Activated naive CD4-positive, alpha-beta T cell treated with anti-CD3 and anti-CD28 coated beads, Interleukin-2, amount 10 ng/mL, durations not matched to agents 7 days and 5 days (primary cell): Measurements from ENCODE around the gene ABCA4.

ENCODE experiments used
- CTCF ChIA-PET: fragments of 350-600 bp; sonication (Branson Sonifier 250); formaldehyde crosslinking; loops from one replicate; lab custom pipeline; 2021; ENCODE audit warnings: antibody characterized with exemption; lab: Charles Lee
- DNase-seq: peaks from one replicate; pipeline ENCODE4 v3.0.0-alpha.2; 2020
- H3K27ac Mint-ChIP-seq: one replicate; pipeline ENCODE4 v1.8.0; 2021; ENCODE audit warnings: mild to moderate bottlenecking, moderate library complexity, mixed read lengths
- H3K27me3 Mint-ChIP-seq: one replicate; pipeline ENCODE4 v1.8.0; 2021; ENCODE audit warnings: mild to moderate bottlenecking, mixed read lengths
- H3K36me3 Mint-ChIP-seq: one replicate; pipeline ENCODE4 v1.8.0; 2021; ENCODE audit warnings: mixed read lengths
- H3K4me1 Mint-ChIP-seq: one replicate; pipeline ENCODE4 v1.8.0; 2021; ENCODE audit warnings: mixed read lengths
- H3K4me3 Mint-ChIP-seq: one replicate; pipeline ENCODE4 v1.8.0; 2021; ENCODE audit warnings: mild to moderate bottlenecking, moderate library complexity, mixed read lengths
- H3K9me3 Mint-ChIP-seq: one replicate; pipeline ENCODE4 v1.8.0; 2021; ENCODE audit warnings: mixed read lengths

Gene ABCA4

DNA sequence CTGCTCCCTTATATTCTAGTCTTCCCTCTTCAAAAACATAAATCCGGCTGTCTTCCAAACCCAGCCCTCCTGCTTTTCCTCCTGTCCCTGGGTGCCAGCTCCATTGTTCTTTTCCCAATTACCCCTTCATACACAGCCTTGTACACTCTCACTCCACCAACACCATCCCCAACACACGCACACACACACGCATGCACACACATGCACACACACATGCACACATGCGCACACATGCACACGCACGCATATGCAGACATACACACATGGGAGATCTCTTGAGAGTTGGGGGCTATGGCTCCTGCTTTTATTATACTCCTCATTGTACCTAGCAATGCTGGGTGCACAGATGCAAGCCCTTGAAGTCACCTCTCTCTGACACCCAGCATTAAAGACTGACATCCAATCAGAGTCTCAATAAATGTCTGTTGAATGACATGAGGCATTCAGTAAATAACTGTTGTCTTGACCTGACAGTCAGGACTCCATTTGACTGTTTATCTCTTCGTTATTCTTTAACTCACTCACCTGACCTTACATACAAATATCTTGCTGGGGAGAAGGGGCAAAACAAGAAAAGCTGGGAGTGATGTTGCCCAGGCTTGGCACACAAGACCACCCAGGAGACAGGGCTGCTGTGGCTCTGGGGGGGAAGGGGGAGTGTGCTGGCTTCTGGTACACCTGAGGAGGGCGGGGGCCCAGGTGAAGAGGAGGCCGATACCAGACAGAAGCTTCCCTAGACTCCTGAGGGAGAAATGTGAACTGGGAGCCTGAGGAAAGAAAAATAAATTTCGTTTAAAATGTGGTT lies 16.0 kb downstream of the ABCA4 start:
- Mint-ChIP-seq H3K36me3 (no peaks in the 10 kb centered on the region), H3K4me3 (no peak overlapping the region), H3K27ac (no peak overlapping the region), H3K4me1 (peaks cover 9% of the 10 kb centered on the region), H3K27me3 (peaks cover 67% of the 10 kb centered on the region), H3K9me3 (no peaks in the 10 kb centered on the region)
- CTCF ChIA-PET = no interaction called here
- no peak for DNase-seq

DNA sequence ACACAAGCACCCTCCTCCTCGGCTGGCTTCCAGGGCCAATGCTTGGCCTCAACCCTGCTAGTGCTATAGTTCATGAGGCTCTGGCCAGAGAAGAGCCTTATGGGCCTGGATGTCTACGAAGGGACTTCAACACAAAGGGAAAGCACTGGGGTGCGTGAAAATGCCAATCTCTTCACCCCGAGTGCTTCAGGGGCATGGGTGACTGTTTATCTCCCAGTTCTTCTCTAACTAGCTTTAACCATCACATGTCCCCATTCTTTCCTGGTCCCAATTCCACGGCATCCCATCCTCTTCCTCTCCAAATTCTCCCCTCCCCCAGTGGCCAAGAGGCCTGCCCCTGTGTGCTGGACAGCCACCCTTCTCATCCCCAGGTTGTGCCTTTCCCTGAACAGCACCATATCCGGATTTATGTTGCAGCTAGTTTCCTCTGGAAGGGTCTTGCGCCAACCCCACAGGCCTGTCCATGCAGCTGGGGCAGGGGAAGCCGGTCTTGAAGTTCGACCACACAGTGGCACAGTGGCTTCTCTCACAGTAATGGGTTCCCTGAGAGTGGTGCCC lies 16.7 kb downstream of the ABCA4 start:
- CTCF ChIA-PET = no interaction called here
- DNase-seq = no peak

DNA sequence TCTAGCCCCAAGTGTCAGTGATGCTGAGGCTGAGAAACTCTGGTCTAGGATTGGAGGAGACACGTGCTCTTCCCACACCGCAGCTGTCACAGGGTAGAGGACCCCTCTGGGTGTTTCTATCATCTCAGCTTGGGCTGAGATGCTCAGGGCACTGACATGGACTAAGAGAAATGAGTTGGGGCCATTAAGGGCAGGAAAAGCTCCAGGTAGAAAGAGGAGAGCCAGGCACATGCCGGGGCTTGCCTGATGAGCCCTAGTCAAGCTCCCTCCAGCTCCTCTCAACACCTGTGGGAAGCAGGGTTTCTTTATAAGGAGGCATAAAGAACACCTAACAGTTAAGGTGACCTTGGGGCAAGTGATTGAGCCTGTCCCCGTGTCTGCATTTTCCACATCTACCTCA lies 17.3 kb downstream of the ABCA4 start:
- no peaks in the 10 kb centered on the region for H3K9me3 Mint-ChIP-seq
- H3K36me3 Mint-ChIP-seq = no peaks in the 10 kb centered on the region
- DNase-seq = no peak
- CTCF ChIA-PET = no interaction called here
- H3K4me1 Mint-ChIP-seq = peaks cover 9% of the 10 kb centered on the region
- peaks cover 63% of the 10 kb centered on the region for H3K27me3 Mint-ChIP-seq
- no peak overlapping the region for H3K27ac Mint-ChIP-seq
- H3K4me3 Mint-ChIP-seq = no peak overlapping the region

More for the DNA sequence above, 16.7 kb downstream of the ABCA4 start:
- H3K9me3 Mint-ChIP-seq = no peaks in the 10 kb centered on the region
- H3K36me3 Mint-ChIP-seq = no peaks in the 10 kb centered on the region
- H3K27me3 Mint-ChIP-seq = peaks cover 64% of the 10 kb centered on the region
- H3K4me1 Mint-ChIP-seq = peaks cover 9% of the 10 kb centered on the region
- no peak overlapping the region for H3K4me3 Mint-ChIP-seq
- no peak overlapping the region for H3K27ac Mint-ChIP-seq

GRCh38 chr1:94101613-94102525 lies 19.1 kb downstream of the ABCA4 start:
- no peaks in the 10 kb centered on the region for H3K36me3 Mint-ChIP-seq
- peaks cover 54% of the 10 kb centered on the region for H3K27me3 Mint-ChIP-seq
- no peak overlapping the region for H3K27ac Mint-ChIP-seq
- no peaks in the 10 kb centered on the region for H3K9me3 Mint-ChIP-seq
- CTCF ChIA-PET = no interaction called here
- peaks cover 9% of the 10 kb centered on the region for H3K4me1 Mint-ChIP-seq
- DNase-seq = no peak
- no peak overlapping the region for H3K4me3 Mint-ChIP-seq

- H3K27ac Mint-ChIP-seq = no peak overlapping the region
- no peak overlapping the region for H3K4me3 Mint-ChIP-seq
- CTCF ChIA-PET = no interaction called here
Measured at GRCh38 chr1:94100785-94101612, 19.9 kb downstream of the ABCA4 start.

DNA sequence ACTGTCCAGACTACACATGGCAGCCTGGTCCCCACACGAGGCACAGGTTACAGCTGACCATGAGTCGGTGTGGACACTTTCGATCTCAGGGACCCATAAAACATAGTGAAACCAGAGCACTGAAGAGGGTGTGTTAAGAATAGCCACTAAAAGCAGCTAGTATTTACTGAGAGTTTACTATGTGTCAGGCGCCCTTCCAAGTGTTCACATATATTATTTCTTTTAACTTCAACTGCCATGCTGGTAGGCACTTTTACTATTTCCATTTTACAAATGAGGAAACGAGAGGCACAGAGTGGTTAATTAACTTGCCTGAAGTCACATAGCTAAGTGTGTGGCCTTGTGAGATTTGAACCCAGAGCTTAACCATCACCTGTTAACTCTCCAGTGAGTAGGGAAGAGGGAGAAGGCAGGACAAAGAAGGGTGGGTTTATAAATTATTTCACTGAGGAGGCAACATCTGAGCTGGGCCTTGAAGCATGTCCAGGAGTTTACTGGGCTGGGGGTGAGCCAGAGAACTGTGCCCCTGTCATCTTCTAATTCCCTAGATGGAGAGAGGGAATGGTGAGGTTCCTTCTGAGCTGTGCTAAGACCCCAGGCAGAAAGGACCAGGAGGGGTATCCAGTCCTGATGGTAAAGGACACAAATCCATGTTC lies 20.7 kb downstream of the ABCA4 start:
- peaks cover 40% of the 10 kb centered on the region for H3K27me3 Mint-ChIP-seq
- DNase-seq = no peak
- no peak overlapping the region for H3K27ac Mint-ChIP-seq

More at GRCh38 chr1:94100785-94101612, 19.9 kb downstream of the ABCA4 start:
- peaks cover 4% of the 10 kb centered on the region for H3K4me1 Mint-ChIP-seq
- peaks cover 45% of the 10 kb centered on the region for H3K27me3 Mint-ChIP-seq
- no peak for DNase-seq
- no peaks in the 10 kb centered on the region for H3K36me3 Mint-ChIP-seq
- no peaks in the 10 kb centered on the region for H3K9me3 Mint-ChIP-seq

GRCh38 chr1:94099303-94099702 lies 21.6 kb downstream of the ABCA4 start:
- Mint-ChIP-seq H3K27me3 (peaks cover 30% of the 10 kb centered on the region), H3K4me1 (peaks cover 3% of the 10 kb centered on the region), H3K9me3 (no peaks in the 10 kb centered on the region), H3K36me3 (no peaks in the 10 kb centered on the region), H3K4me3 (no peak overlapping the region), H3K27ac (no peak overlapping the region)
- no peak for DNase-seq
- CTCF ChIA-PET = no interaction called here

More for the DNA sequence above, 20.7 kb downstream of the ABCA4 start:
- Mint-ChIP-seq H3K4me3 (no peak overlapping the region), H3K4me1 (peaks cover 2% of the 10 kb centered on the region), H3K9me3 (no peaks in the 10 kb centered on the region), H3K36me3 (no peaks in the 10 kb centered on the region)
- CTCF ChIA-PET = no interaction called here

- no peaks in the 10 kb centered on the region for H3K9me3 Mint-ChIP-seq
- no peak for DNase-seq
- CTCF ChIA-PET = no interaction called here
- H3K4me1 Mint-ChIP-seq = peaks cover 9% of the 10 kb centered on the region
- H3K36me3 Mint-ChIP-seq = no peaks in the 10 kb centered on the region
- peaks cover 30% of the 10 kb centered on the region for H3K27me3 Mint-ChIP-seq
- H3K4me3 Mint-ChIP-seq = no peak overlapping the region
- no peak overlapping the region for H3K27ac Mint-ChIP-seq
Measured at GRCh38 chr1:94098585-94099111, 22.3 kb downstream of the ABCA4 start.

- H3K27me3 Mint-ChIP-seq = peaks cover 21% of the 10 kb centered on the region
- H3K36me3 Mint-ChIP-seq = no peaks in the 10 kb centered on the region
- H3K9me3 Mint-ChIP-seq = no peaks in the 10 kb centered on the region
- no peak overlapping the region for H3K27ac Mint-ChIP-seq
- H3K4me1 Mint-ChIP-seq = peaks cover 19% of the 10 kb centered on the region
- no peak for DNase-seq
- no peak overlapping the region for H3K4me3 Mint-ChIP-seq
- CTCF ChIA-PET = no interaction called here
Measured at GRCh38 chr1:94096797-94097549, 24.0 kb downstream of the ABCA4 start.

DNA sequence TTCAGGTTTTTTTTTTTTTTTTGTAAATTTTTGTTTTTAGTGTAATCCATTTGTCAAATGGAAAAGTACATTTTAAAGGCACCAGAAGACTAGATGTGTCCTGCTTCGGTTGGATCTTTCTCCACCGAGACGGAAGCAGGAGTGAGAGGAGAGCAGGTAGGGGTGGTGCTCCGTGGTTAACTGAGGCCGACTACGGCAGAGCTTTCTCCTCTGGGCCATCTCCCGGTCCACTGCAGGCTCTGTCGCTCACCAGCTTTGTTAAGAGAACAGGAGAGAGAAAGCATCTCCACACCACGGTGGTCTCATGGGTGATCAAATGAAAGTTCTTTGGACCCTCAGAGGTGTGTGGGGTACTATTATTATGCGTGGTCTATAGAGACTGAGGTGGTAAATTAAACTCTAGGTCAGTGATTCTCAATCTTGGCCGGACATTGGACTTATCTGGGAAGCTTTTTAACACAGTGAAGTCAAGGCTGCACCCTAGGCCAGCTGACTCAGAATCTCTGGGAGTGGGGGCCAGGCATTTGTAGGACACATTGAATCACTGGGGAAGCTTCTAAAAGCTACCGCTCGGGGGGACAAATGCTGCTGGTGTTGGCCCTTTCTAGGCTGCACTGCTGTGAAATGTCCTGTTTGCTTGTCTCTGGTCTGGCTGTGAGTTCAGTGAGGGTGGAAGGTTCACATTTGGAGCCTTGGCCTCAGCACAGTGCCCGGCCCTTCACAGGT lies 25.0 kb downstream of the ABCA4 start:
- Mint-ChIP-seq H3K36me3 (no peaks in the 10 kb centered on the region), H3K4me1 (peaks cover 28% of the 10 kb centered on the region), H3K27ac (no peak overlapping the region), H3K27me3 (peaks cover 16% of the 10 kb centered on the region), H3K4me3 (no peak overlapping the region), H3K9me3 (no peaks in the 10 kb centered on the region)
- CTCF ChIA-PET = no interaction called here
- DNase-seq = no peak

DNA sequence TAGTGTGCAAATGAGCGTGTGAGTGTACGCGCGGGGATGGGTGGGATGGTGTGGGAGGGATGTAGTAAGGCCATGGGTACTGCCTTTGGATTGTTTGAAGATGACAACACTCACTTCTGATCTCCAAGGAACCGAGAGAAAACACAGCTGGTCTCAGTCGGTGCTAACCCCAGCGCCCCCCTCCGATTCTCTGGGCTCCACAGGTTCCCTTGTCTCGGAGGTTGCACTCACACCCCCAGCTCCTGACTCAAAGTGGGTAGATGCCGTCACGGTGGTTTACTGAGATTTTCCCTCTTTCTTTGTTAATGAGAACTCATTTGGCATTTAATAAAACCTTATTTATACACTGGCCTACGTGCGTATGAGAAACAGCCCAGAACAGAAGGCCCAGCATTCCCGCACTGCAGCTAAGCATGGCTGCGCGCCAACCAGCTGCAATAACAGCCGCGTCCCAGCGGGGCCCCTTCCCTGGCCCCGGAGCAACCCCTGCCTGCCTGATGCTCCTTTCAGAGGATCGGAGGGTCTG lies 25.8 kb downstream of the ABCA4 start:
- Mint-ChIP-seq H3K9me3 (no peaks in the 10 kb centered on the region), H3K27ac (no peak overlapping the region), H3K4me3 (no peak overlapping the region), H3K27me3 (peaks cover 14% of the 10 kb centered on the region), H3K36me3 (no peaks in the 10 kb centered on the region), H3K4me1 (peaks cover 32% of the 10 kb centered on the region)
- DNase-seq = no peak
- CTCF ChIA-PET = no interaction called here

GRCh38 chr1:94094469-94095111 lies 26.4 kb downstream of the ABCA4 start:
- DNase-seq = no peak
- Mint-ChIP-seq H3K36me3 (no peaks in the 10 kb centered on the region), H3K4me1 (peaks cover 32% of the 10 kb centered on the region), H3K4me3 (no peak overlapping the region), H3K27me3 (peaks cover 14% of the 10 kb centered on the region), H3K9me3 (no peaks in the 10 kb centered on the region), H3K27ac (no peak overlapping the region)
- CTCF ChIA-PET = no interaction called here
